Activated B cell treated with CpG ODN at 0.5 μM for 24 hours (primary cell): Measurements from ENCODE around the gene CFLAR. TPM values are rescaled to one million over a fixed set of nuclear protein-coding genes. Genes with fewer than 3 reads are reported as not detected.

Experiments
- ATAC-seq: fragments of 200-7000 bp; cut with Tn5 transposase; one replicate; pipeline ENCODE4 v1.10.0; 2021; ENCODE audit warnings: low read depth, mild to moderate bottlenecking, moderate library complexity
- CTCF ChIA-PET: fragments of 350-600 bp; sonication (Branson Sonifier 250); formaldehyde crosslinking; loops from one replicate; lab custom pipeline; 2021; ENCODE audit warnings: antibody characterized with exemption; lab: Charles Lee
- POLR2A ChIA-PET: fragments of 350-600 bp; sonication (Branson Sonifier 250); formaldehyde crosslinking; loops from one replicate; lab custom pipeline; 2021; ENCODE audit warnings: antibody characterized with exemption; lab: Charles Lee
- DNase-seq: peaks from one replicate; pipeline ENCODE4 v3.0.0; 2022
- H3K27ac Mint-ChIP-seq: one replicate; pipeline ENCODE4 v1.8.0; 2020; ENCODE audit warnings: mixed read lengths
- H3K27me3 Mint-ChIP-seq: one replicate; pipeline ENCODE4 v1.8.0; 2021; ENCODE audit warnings: mixed read lengths
- H3K36me3 Mint-ChIP-seq: one replicate; pipeline ENCODE4 v1.8.0; 2021; ENCODE audit warnings: low read depth, mixed read lengths
- H3K4me1 Mint-ChIP-seq: one replicate; pipeline ENCODE4 v1.8.0; 2021; ENCODE audit warnings: mixed read lengths
- H3K4me3 Mint-ChIP-seq: one replicate; pipeline ENCODE4 v1.8.0; 2020; ENCODE audit warnings: mild to moderate bottlenecking, mixed read lengths
- H3K9me3 Mint-ChIP-seq: one replicate; pipeline ENCODE4 v1.8.0; 2020; ENCODE audit warnings: mixed read lengths
- intact Hi-C: fragments of 100-400 bp; cut with micrococcal nuclease; formaldehyde crosslinking; loops from one replicate; pipeline ENCODE4 v1.15.1; 2024
- total RNA-seq: library from RNA; stranded (reverse); gene quantifications from 2 replicates; pipeline ENCODE4 v1.2.3, GENCODE V29; 2022
- TF ChIP-seq, protein P1 (sequence below): fragments of 200-600 bp; IDR thresholded peaks from one replicate; pipeline ENCODE4 v1.8.0; 2022; ENCODE audit warnings: antibody characterized with exemption, mild to moderate bottlenecking

Gene CFLAR
- total RNA-seq, 1 donor from 2014 or later = 320 TPM

DNA sequence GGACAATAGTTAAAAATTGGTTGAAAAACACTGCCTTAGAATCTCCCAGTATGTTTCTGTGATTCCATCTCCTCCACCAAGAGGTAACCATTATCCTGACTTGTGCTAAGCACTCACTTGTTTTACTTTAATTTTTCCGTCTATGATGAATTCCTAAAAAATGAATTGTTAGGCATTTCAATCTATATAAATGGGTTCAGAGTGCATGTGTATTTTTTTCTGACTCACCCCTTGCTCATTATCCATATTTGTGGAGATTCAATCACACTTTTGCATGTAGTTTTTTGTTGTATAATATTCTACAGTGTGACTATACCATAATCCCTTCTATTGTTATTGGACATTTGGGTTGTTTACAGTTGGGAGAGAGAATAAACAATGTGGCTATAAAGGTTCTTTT, 42.9 kb upstream of the CFLAR start:
- TF ChIP-seq, protein P1, sequence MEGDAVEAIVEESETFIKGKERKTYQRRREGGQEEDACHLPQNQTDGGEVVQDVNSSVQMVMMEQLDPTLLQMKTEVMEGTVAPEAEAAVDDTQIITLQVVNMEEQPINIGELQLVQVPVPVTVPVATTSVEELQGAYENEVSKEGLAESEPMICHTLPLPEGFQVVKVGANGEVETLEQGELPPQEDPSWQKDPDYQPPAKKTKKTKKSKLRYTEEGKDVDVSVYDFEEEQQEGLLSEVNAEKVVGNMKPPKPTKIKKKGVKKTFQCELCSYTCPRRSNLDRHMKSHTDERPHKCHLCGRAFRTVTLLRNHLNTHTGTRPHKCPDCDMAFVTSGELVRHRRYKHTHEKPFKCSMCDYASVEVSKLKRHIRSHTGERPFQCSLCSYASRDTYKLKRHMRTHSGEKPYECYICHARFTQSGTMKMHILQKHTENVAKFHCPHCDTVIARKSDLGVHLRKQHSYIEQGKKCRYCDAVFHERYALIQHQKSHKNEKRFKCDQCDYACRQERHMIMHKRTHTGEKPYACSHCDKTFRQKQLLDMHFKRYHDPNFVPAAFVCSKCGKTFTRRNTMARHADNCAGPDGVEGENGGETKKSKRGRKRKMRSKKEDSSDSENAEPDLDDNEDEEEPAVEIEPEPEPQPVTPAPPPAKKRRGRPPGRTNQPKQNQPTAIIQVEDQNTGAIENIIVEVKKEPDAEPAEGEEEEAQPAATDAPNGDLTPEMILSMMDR = no peak
- ATAC-seq (no peak), DNase-seq (no peak)
- peaks cover 16% of the 10 kb centered on the region for H3K36me3 Mint-ChIP-seq
- H3K27ac Mint-ChIP-seq = no peak overlapping the region
- H3K9me3 Mint-ChIP-seq = no peaks in the 10 kb centered on the region
- ChIA-PET CTCF (interaction anchor here (0.6 kb wide), 1 partner anchor 41 kb away, joined by 3 read pairs; no protein-coding TSS in a partner anchor), POLR2A (interaction anchor here (1.1 to 3.2 kb wide), 2 partner anchors 44 to 184 kb away, joined by 4 to 46 read pairs; partner anchors contain the start of genes CFLAR, NIF3L1 and PPIL3)
- intact Hi-C loops = loop anchor here (5.0 to 10.0 kb wide), 3 partner anchors 569 to 1194 kb away; partner anchors contain the start of genes MAIP1, NOP58, TMEM237 and TYW5
- no peaks in the 10 kb centered on the region for H3K27me3 Mint-ChIP-seq
- peak overlapping the region; percentile 58 for H3K4me3 Mint-ChIP-seq
- H3K4me1 Mint-ChIP-seq = peaks cover 47% of the 10 kb centered on the region

DNA sequence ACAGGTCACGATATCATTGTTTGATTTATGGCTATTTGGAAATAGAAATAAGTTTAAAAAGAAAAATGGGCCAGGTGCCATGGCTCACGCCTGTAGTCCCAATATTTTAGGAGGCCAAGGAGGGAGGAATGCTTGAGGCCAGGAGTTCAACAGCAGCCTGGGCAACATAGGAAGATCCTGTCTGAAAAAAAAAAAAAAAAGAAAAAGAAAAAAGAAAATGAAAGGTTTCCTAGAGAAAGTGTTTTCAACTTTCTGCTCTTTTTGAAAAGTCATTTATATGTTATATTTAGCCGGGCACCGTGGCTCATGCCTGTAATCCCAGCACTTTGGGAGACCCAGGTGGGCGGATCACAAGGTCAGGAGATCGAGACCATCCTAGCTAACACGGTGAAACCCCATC, 41.0 kb upstream of the CFLAR start:
- Mint-ChIP-seq H3K4me1 (peaks cover 33% of the 10 kb centered on the region), H3K27ac (no peak overlapping the region), H3K9me3 (no peaks in the 10 kb centered on the region), H3K36me3 (peaks cover 29% of the 10 kb centered on the region), H3K27me3 (no peaks in the 10 kb centered on the region), H3K4me3 (no peak overlapping the region)
- intact Hi-C loops = loop anchor here (5.0 to 10.0 kb wide), 3 partner anchors 567 to 1192 kb away; partner anchors contain the start of genes MAIP1, NOP58, TMEM237 and TYW5
- TF ChIP-seq, protein P1 = no peak
- no peak for ATAC-seq
- no peak for DNase-seq
- ChIA-PET CTCF (no interaction called here), POLR2A (no interaction called here)

DNA sequence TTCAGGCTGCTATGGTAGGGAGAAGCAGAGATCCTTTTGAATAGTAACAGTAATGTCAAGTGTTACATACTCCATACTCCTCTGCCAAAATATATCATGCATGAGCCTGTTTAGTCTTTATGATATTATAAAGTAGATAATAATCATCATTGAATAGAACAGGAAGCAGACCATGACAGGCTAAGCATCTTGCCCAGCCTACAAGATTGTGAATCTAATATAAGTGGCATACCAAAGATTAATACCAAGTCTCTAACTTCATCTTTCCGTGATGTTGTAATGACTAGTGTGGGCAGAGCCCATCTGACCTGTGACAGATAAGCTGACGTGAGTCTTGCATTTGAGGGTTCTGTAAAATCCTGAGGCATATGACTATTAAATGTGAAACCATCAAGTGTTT, 31.1 kb upstream of the CFLAR start:
- ChIA-PET POLR2A (interaction anchor here (0.8 kb wide), 1 partner anchor 31 kb away, joined by 3 read pairs; the partner anchor contains the start of gene CFLAR), CTCF (no interaction called here)
- intact Hi-C loops = no loop called here
- ATAC-seq (no peak), DNase-seq (no peak)
- Mint-ChIP-seq H3K9me3 (no peaks in the 10 kb centered on the region), H3K36me3 (peaks cover 51% of the 10 kb centered on the region), H3K4me3 (no peak overlapping the region), H3K27ac (no peak overlapping the region), H3K4me1 (no peaks in the 10 kb centered on the region), H3K27me3 (no peaks in the 10 kb centered on the region)
- TF ChIP-seq, protein P1 = no peak

DNA sequence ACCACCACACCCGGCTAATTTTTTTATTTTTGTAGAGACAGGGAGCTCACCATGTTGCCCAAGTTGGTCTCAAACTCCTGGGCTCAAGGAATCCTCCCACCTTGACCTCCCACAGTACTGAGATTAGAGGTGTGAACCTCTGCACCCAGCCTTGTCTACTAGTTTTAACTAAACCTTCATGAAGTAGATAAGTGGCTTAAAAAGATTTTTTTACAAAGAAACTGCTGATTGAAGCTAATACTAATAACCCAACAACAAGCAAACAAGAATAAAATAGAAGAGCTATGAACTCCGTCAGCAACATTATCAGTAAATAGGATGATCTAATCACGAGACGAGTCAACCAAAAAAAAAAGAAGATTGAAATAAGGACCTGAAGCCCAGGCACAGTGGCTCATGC, 25.4 kb upstream of the CFLAR start:
- Mint-ChIP-seq H3K27me3 (no peaks in the 10 kb centered on the region), H3K4me1 (peaks cover 2% of the 10 kb centered on the region), H3K9me3 (no peaks in the 10 kb centered on the region), H3K36me3 (peaks cover 29% of the 10 kb centered on the region), H3K27ac (no peak overlapping the region), H3K4me3 (no peak overlapping the region)
- intact Hi-C loops = no loop called here
- ATAC-seq (no peak), DNase-seq (no peak)
- CTCF ChIA-PET = interaction anchor here (1.0 kb wide), 1 partner anchor 185 kb away, joined by 3 read pairs; no protein-coding TSS in a partner anchor
- POLR2A ChIA-PET = interaction anchor here (0.6 kb wide), 1 partner anchor 27 kb away, joined by 4 read pairs; no protein-coding TSS in a partner anchor
- TF ChIP-seq, protein P1 = no peak

DNA sequence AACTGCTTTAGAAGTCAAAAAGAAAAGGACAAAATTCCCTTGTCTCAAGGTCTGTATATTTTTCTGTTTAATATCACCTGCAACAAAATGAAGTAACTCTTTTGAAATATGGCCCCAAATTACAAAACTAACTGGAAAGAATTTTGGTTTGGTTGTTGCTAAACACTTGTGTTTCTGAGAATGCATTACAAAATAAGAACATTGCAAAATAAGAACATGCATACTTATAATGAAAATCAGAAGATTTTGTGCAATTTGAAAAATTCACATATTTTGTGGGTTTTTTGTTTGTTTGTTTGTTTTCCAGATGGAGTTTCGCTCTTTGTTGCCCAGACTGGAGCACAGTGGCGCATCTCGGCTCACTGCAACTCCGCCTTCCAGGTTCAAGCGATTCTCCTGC, 22.4 kb upstream of the CFLAR start:
- Mint-ChIP-seq H3K27me3 (no peaks in the 10 kb centered on the region), H3K4me3 (no peak overlapping the region), H3K36me3 (peaks cover 7% of the 10 kb centered on the region), H3K9me3 (no peaks in the 10 kb centered on the region), H3K4me1 (peaks cover 2% of the 10 kb centered on the region), H3K27ac (no peak overlapping the region)
- ATAC-seq (no peak), DNase-seq (no peak)
- intact Hi-C loops = no loop called here
- CTCF ChIA-PET = no interaction called here
- TF ChIP-seq, protein P1 = no peak
- POLR2A ChIA-PET = interaction anchor here (0.6 kb wide), 1 partner anchor 22 kb away, joined by 5 read pairs; no protein-coding TSS in a partner anchor
